Left ventricle myocardium superior (tissue), 1 donor: ENCODE measurements around the gene NRAS. TPM values are rescaled to one million over a fixed set of nuclear protein-coding genes. Genes with fewer than 3 reads are reported as not detected.

Experiments
- total RNA-seq: library from RNA; stranded (reverse); fragmentation: NEBNext Ultra II Directional; extraction: Animal tissue kit (Norgen Biotek cat#: 25700); gene quantifications from one replicate; pipeline ENCODE4 v1.2.1, GENCODE V29; 2021
- donor health status: DM: no; HTN: yes; CAD: no; lungs with severe emphysema.

The NRAS gene
- total RNA-seq, 1 donor from 2014 or later, result 6.9 TPM

Other genes starting within 250 kb of the NRAS start
- 17.9 TPM for gene TRIM33, start 205.6 kb downstream of the NRAS start, total RNA-seq
- 32.5 TPM for gene BCAS2, start 135.2 kb downstream of the NRAS start, total RNA-seq
- gene DENND2C, start 46.7 kb downstream of the NRAS start, total RNA-seq, result 4.2 TPM
- 0.10 TPM for gene AMPD1, start 21.2 kb downstream of the NRAS start, total RNA-seq
- 923 TPM for gene CSDE1, start 41.2 kb upstream of the NRAS start, total RNA-seq
- 29.3 TPM for gene SIKE1, start 63.9 kb upstream of the NRAS start, total RNA-seq
- gene SYCP1, start 138.1 kb upstream of the NRAS start, total RNA-seq, result not detected